ENCODE results near the gene ST8SIA4. TPM values are rescaled to one million over a fixed set of nuclear protein-coding genes. Genes with fewer than 3 reads are reported as not detected.
A peak's percentile ranks its signal among the peaks of the same experiment; 100 is the strongest.

The ST8SIA4 gene
- total and polyA plus RNA-seq, 10 of the 15 experiments (the other 5 are each of a cell fraction or from before 2014, with no cell fraction given) = 4.4 to 30.9 (median 19.5) TPM

DNA sequence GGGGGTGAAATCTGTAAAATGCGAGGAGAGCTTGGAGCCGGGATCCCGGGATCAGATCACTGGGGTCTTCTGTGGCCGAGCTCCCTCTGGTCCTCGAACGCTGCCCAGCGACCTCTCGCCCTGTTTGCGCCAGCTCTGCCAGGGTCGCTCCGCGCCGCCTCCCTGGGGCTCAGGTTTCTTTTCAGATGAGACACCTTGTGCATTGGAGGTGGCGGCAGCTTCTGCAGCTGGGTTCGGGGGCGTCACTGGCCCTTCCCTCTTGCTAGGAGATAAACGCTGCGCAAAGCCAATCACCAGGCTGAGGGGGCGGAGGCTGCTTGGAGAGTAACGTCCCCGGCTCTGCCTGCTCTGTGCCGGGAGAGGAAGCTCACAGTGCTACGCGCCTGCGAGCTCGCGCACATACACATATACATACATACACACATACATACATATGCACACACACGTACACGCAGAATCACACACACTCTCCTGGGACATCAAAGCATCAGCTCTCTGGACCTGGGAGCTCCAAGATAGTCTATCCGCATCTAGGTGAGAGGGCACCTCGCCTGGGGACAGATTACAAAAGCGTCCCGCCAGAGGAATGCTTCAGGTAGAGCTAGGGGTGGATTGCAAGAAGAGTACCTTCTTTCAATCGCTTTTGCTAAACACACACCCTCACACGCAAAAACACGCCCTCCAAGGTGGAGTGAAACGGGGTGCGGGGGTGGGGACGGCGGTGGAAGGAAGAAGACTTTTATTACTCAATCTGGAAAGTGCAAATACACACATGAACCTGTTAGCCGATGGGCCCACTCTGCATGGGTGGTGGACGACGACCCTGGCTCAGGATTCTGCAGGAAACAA lies at the start of gene ST8SIA4 (continued):
- TF ChIP-seq PAX5 (IDR thresholded peaks at IDR 0.05; ENCODE audit: borderline replicate concordance, low read depth, low read length) (0 out of 2 replicates have a peak, but pooled peaks have one; percentile 27), CBX3 (IDR thresholded peaks at IDR 0.05; ENCODE audit: borderline replicate concordance, low read depth) (no peak), ETV6 (conservative IDR thresholded peaks at IDR 0.05 in 1 of 2, IDR thresholded peaks at IDR 0.05 in 1 of 2; ENCODE audit: borderline replicate concordance in 1 of 2, low read depth in 1 of 2) (peak in 1 of 2 experiments; percentile 45; a peak in 2 of 4 replicates), SRF (IDR thresholded peaks at IDR 0.05; ENCODE audit: low read depth in 2 of 2, low read length in 2 of 2) (0 out of 4 replicates have a peak, but pooled peaks of 1 of the 2 experiments have one; percentile 30), NFYA (IDR thresholded peaks at IDR 0.05; ENCODE audit: borderline replicate concordance, low read depth, low read length) (no peak), EP300 (IDR thresholded peaks at IDR 0.05; ENCODE audit: borderline replicate concordance in 1 of 2, control insufficient read depth in 1 of 2, low read depth in 2 of 2, low read length in 2 of 2) (peak in 1 of 2 experiments; percentile 24; a peak in 1 of 4 replicates), SREBF1 (IDR thresholded peaks at IDR 0.05; ENCODE audit: low read length) (no peak), LARP7 (IDR thresholded peaks at IDR 0.05) (peak; percentile 70), ELK1 (IDR thresholded peaks at IDR 0.05; ENCODE audit: low read depth, low read length) (no peak), TCF12 (IDR thresholded peaks at IDR 0.05; ENCODE audit: low read depth, low read length) (peak; percentile 55; the same call in 1 of the 2 replicates), CEBPB (IDR thresholded peaks at IDR 0.05; ENCODE audit: borderline replicate concordance in 1 of 2, low read depth in 2 of 2, low read length in 2 of 2) (no peak), NRF1 (conservative IDR thresholded peaks at IDR 0.05; ENCODE audit: low read depth, low read length) (peak; percentile 35), SREBF2 (IDR thresholded peaks at IDR 0.05; ENCODE audit: low read length) (no peak), JUND (IDR thresholded peaks at IDR 0.05; ENCODE audit: low read depth, low read length) (no peak), SMARCA5 (IDR thresholded peaks at IDR 0.05) (peak; percentile 70; the same call in 1 of the 2 replicates), CHD1 (IDR thresholded peaks at IDR 0.05; ENCODE audit: low read depth, low read length) (peak; percentile 28), ZZZ3 (IDR thresholded peaks at IDR 0.05; ENCODE audit: control insufficient read depth, insufficient read length, low read depth) (no peak), NFIC (IDR thresholded peaks at IDR 0.05; ENCODE audit: low read depth, low read length) (peak; percentile 48; the same call in 1 of the 2 replicates), HDGF (IDR thresholded peaks at IDR 0.05) (no peak), CBFB (IDR thresholded peaks at IDR 0.05; ENCODE audit: low read depth) (no peak), NFYB (IDR thresholded peaks at IDR 0.05; ENCODE audit: insufficient read depth, low read depth, low read length) (peak; percentile 91), STAT1 (conservative IDR thresholded peaks at IDR 0.05) (no peak), IRF4 (IDR thresholded peaks at IDR 0.05; ENCODE audit: low read depth, low read length) (no peak), E2F8 (IDR thresholded peaks at IDR 0.05; ENCODE audit: low read depth, partially characterized antibody) (no peak), PAX8 (IDR thresholded peaks at IDR 0.05) (peak; percentile 99)
- TF ChIP-seq, protein P1, sequence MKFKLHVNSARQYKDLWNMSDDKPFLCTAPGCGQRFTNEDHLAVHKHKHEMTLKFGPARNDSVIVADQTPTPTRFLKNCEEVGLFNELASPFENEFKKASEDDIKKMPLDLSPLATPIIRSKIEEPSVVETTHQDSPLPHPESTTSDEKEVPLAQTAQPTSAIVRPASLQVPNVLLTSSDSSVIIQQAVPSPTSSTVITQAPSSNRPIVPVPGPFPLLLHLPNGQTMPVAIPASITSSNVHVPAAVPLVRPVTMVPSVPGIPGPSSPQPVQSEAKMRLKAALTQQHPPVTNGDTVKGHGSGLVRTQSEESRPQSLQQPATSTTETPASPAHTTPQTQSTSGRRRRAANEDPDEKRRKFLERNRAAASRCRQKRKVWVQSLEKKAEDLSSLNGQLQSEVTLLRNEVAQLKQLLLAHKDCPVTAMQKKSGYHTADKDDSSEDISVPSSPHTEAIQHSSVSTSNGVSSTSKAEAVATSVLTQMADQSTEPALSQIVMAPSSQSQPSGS (IDR thresholded peaks at IDR 0.05; ENCODE audit: low read length) = no peak

Data from GM12878 (cell line).